Prostate gland (tissue), 2 donors: Measurements from ENCODE around the gene AFMID.

Experiments
- CTCF ChIP-seq, 4 experiments: fragments of 200-600 bp in 2 of 4; fragments of 450-650 bp in 2 of 4; sonication (generic) in 2 of 4; IDR thresholded peaks; 1 replicate in 3 of 4; 2 replicates in 1 of 4; pipeline ENCODE4 v1.5.1; 2016 to 2019; ENCODE audit warnings: antibody characterized with exemption in 4 of 4, mild to moderate bottlenecking in 2 of 4, moderate library complexity in 2 of 4
- POLR2A ChIP-seq: fragments of 450-650 bp; IDR thresholded peaks from one replicate; pipeline ENCODE4 v1.6.1; 2016; ENCODE audit warnings: antibody characterized with exemption, mild to moderate bottlenecking

- TF ChIP-seq CTCF (IDR thresholded peaks at IDR 0.05) = no peak
- no peak for TF ChIP-seq POLR2A
Measured at GRCh38 chr17:78179372-78179771, 7.8 kb upstream of the AFMID start.
